ENCODE results near the gene GGACT. TPM values are rescaled to one million over a fixed set of nuclear protein-coding genes. Genes with fewer than 3 reads are reported as not detected.

The GGACT gene
- total and polyA plus RNA-seq, 2 experiments from 2014 or later, result 0.70 to 5.6 TPM

DNA sequence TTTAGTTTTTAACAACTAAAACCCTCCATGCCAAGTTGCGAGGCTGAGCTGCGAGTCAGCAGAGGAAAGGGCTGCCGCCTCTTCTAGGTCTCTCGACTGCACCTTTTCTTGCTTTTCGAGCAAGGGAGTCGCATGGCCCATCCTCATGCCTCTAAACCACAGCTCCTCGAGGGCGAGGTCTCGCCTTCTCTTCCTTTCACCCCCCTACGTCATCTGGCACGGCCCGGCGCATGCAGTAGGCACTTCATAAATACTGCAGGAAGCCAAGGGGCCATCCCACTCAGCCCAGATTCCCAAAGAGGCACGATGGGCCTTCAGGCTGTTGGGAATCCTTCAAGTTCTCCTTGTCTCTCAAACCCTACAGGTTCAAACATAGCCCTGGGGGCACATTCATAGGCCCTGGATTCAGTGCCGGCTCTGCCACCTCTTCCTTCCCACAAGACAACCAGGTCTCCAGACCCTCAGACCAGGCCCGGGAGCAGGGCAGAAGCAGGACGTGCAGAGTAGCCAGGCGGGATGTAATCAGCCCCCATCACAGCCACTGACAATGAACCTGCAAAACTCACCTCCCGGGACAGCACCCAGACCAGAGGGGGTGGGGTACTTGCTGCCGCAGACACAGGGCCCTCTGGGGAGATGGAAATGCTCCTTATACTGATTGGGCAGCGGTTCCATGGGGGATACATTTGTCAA is 41.7 kb downstream of the GGACT start:
- Histone ChIP-seq H2AFZ (no peak overlapping the region), H3K4me2 (no peak overlapping the region), H3K27ac (peak overlapping the region; percentile 67), H3K36me3 (replicated peaks; ENCODE audit: insufficient read depth, low read depth) (no peaks in the 10 kb centered on the region), H3K9me3 (ENCODE audit: low read depth) (no peaks in the 10 kb centered on the region), H3K4me1 (ENCODE audit: insufficient read depth) (peaks cover 9% of the 10 kb centered on the region), H3K9me2 (replicated peaks; ENCODE audit: insufficient read depth) (no peaks in the 10 kb centered on the region), H3K79me2 (no peaks in the 10 kb centered on the region), H3K27me3 (no peaks in the 10 kb centered on the region), H4K20me1 (ENCODE audit: insufficient read depth, poor library complexity, severe bottlenecking) (no peaks in the 10 kb centered on the region), H3K4me3 (no peak overlapping the region)
- 90% methylated on average over 21 of the region's 21 CpGs for WGBS (ENCODE audit: low lambda C conversion rate, missing lambda C conversion rate)
- DNase-seq (ENCODE audit: low spot score), result no peak
- TF ChIP-seq EZH2phosphoT487 (IDR thresholded peaks at IDR 0.05; ENCODE audit: low read depth, severe bottlenecking, unreplicated experiment), result no peak
- TF ChIP-seq EZH2 (IDR thresholded peaks at IDR 0.05; ENCODE audit: borderline replicate concordance), result no peak
- TF ChIP-seq CTCF (IDR thresholded peaks at IDR 0.05; ENCODE audit: poor library complexity), result no peak

DNA sequence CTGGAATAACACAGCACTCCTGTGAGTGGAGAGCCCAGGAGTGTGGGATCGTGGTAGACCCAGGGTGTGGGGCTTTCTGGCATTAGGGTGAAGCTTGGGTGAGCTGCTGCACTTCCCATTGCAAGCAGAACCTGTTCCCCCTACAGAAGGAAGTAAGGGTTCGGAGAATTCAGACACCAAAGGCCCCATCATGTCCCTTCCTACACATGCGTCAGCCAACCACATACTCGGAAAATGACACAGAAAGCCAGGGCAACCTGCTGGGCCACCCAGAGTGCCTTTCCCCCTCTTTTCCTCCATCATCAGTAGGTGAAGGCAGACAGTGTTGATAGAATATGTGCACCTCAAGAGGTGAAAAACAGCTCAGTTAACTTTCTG is 42.9 kb downstream of the GGACT start:
- Histone ChIP-seq H3K4me2 (no peak overlapping the region), H3K27me3 (no peaks in the 10 kb centered on the region), H3K79me2 (no peaks in the 10 kb centered on the region), H3K27ac (no peak overlapping the region), H3K4me1 (ENCODE audit: insufficient read depth) (peaks cover 9% of the 10 kb centered on the region), H3K36me3 (replicated peaks; ENCODE audit: insufficient read depth, low read depth) (no peaks in the 10 kb centered on the region), H3K9me2 (replicated peaks; ENCODE audit: insufficient read depth) (no peaks in the 10 kb centered on the region), H3K9me3 (ENCODE audit: low read depth) (no peaks in the 10 kb centered on the region), H2AFZ (no peak overlapping the region), H3K4me3 (no peak overlapping the region), H4K20me1 (ENCODE audit: insufficient read depth, poor library complexity, severe bottlenecking) (no peaks in the 10 kb centered on the region)
- 96% methylated on average over 4 of the region's 4 CpGs for WGBS (ENCODE audit: low lambda C conversion rate, missing lambda C conversion rate)
- TF ChIP-seq EZH2 (IDR thresholded peaks at IDR 0.05; ENCODE audit: borderline replicate concordance) (no peak), EZH2phosphoT487 (IDR thresholded peaks at IDR 0.05; ENCODE audit: low read depth, severe bottlenecking, unreplicated experiment) (no peak), CTCF (IDR thresholded peaks at IDR 0.05; ENCODE audit: poor library complexity) (no peak)
- no peak for DNase-seq (ENCODE audit: low spot score)

DNA sequence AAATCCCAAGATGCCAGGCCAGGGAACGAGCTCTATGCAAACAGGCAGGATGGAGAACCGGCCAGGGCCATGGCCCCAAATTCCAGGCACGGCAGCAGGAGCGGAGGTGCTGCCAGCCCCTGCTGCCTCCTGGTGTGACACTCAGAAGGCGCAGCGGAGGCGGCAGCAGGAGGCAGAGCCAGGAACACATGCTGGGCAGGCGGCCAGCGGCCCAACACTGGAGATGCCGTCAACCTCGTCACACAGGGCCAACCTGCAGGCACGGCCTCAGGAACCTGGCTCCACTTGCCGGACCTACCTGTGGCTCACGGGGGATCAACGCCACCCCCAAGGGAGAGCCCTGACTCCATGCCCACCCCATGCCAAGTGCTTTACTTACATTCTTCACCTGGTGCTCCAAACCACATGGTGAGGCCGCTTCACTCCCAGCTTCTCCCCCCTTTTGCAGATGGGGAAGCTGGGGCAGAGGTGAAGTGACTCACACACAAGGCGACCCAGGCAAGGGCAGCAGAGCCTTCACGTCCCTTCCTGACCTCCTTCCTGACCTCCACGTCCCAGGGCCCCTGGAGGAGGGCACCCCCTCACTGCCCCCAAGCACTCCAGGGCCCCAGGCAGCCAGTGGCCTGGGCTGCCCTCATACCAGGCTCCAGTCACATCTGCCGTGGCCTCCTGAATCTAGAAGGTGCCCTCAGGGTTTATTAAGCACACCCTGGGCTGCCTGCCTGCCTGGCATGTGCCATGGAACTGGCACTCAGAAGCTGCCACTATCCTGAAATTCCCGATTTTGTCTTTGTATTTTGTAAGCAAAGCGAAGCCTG is 43.5 kb downstream of the GGACT start:
- H3K79me2 ChIP-seq, result no peaks in the 10 kb centered on the region
- WGBS (ENCODE audit: low lambda C conversion rate, missing lambda C conversion rate), result 95% methylated on average over 20 of the region's 22 CpGs
- no peaks in the 10 kb centered on the region for H4K20me1 ChIP-seq (ENCODE audit: insufficient read depth, poor library complexity, severe bottlenecking)
- no peaks in the 10 kb centered on the region for H3K9me3 ChIP-seq (ENCODE audit: low read depth)
- H3K27me3 ChIP-seq, result no peaks in the 10 kb centered on the region
- H2AFZ ChIP-seq, result no peak overlapping the region
- no peak overlapping the region for H3K4me2 ChIP-seq
- no peak overlapping the region for H3K4me3 ChIP-seq
- H3K36me3 ChIP-seq (replicated peaks; ENCODE audit: insufficient read depth, low read depth), result no peaks in the 10 kb centered on the region
- TF ChIP-seq CTCF (IDR thresholded peaks at IDR 0.05; ENCODE audit: poor library complexity), result no peak
- no peak for TF ChIP-seq EZH2 (IDR thresholded peaks at IDR 0.05; ENCODE audit: borderline replicate concordance)
- no peak for TF ChIP-seq EZH2phosphoT487 (IDR thresholded peaks at IDR 0.05; ENCODE audit: low read depth, severe bottlenecking, unreplicated experiment)
- DNase-seq (ENCODE audit: low spot score), result no peak
- H3K4me1 ChIP-seq (ENCODE audit: insufficient read depth), result peaks cover 14% of the 10 kb centered on the region
- no peak overlapping the region for H3K27ac ChIP-seq
- H3K9me2 ChIP-seq (replicated peaks; ENCODE audit: insufficient read depth), result no peaks in the 10 kb centered on the region

All from hepatocyte (in vitro differentiated cells).